Activated T-helper 17 cell treated with anti-CD3 and anti-CD28 coated beads, Interleukin-2, amount 50 U/mL, for 72 hours (primary cell): ENCODE measurements around the gene RASSF8. TPM values are rescaled to one million over a fixed set of nuclear protein-coding genes. Genes with fewer than 3 reads are reported as not detected.

Source experiments
- ATAC-seq: fragments of 150-1000 bp; cut with Tn5 transposase; replicated peaks from 2 replicates; pipeline ENCODE4 v1.10.0; 2021; ENCODE audit warnings: mild to moderate bottlenecking, moderate library complexity
- H3K27ac Mint-ChIP-seq: one replicate; pipeline ENCODE4 v1.8.0; 2022; ENCODE audit warnings: mixed read lengths
- H3K27me3 Mint-ChIP-seq: one replicate; pipeline ENCODE4 v1.8.0; 2022; ENCODE audit warnings: mixed read lengths
- H3K36me3 Mint-ChIP-seq: one replicate; pipeline ENCODE4 v1.8.0; 2022; ENCODE audit warnings: low read depth, mild to moderate bottlenecking, mixed read lengths
- H3K4me1 Mint-ChIP-seq: one replicate; pipeline ENCODE4 v1.8.0; 2022; ENCODE audit warnings: mixed read lengths
- H3K4me3 Mint-ChIP-seq: one replicate; pipeline ENCODE4 v1.8.0; 2022; ENCODE audit warnings: mild to moderate bottlenecking, mixed read lengths
- H3K9me3 Mint-ChIP-seq: one replicate; pipeline ENCODE4 v1.8.0; 2022; ENCODE audit warnings: mixed read lengths
- total RNA-seq, 2 donors: library from RNA; stranded (reverse); gene quantifications; one replicate each; pipeline ENCODE4 v1.2.3, GENCODE V29; 2022

Gene RASSF8
- total RNA-seq, 2 donors from 2014 or later: 0.56 TPM; not detected in 1

GRCh38 chr12:26126340-26127284, 168.1 kb downstream of the RASSF8 start:
- no peak overlapping the region for H3K27ac Mint-ChIP-seq
- peak; percentile 47 for ATAC-seq
- peaks cover 17% of the 10 kb centered on the region for H3K4me1 Mint-ChIP-seq
- H3K9me3 Mint-ChIP-seq: no peaks in the 10 kb centered on the region
- H3K4me3 Mint-ChIP-seq: peak overlapping the region; percentile 82
- no peaks in the 10 kb centered on the region for H3K36me3 Mint-ChIP-seq
- peaks cover 69% of the 10 kb centered on the region for H3K27me3 Mint-ChIP-seq

GRCh38 chr12:26127404-26127803, 168.9 kb downstream of the RASSF8 start:
- no peaks in the 10 kb centered on the region for H3K36me3 Mint-ChIP-seq
- no peak for ATAC-seq
- peaks cover 15% of the 10 kb centered on the region for H3K4me1 Mint-ChIP-seq
- no peak overlapping the region for H3K27ac Mint-ChIP-seq
- H3K27me3 Mint-ChIP-seq: peaks cover 69% of the 10 kb centered on the region
- H3K9me3 Mint-ChIP-seq: no peaks in the 10 kb centered on the region
- H3K4me3 Mint-ChIP-seq: peak overlapping the region; percentile 82

- no peak for ATAC-seq
- no peak overlapping the region for H3K27ac Mint-ChIP-seq
- no peak overlapping the region for H3K4me3 Mint-ChIP-seq
- H3K4me1 Mint-ChIP-seq: peaks cover 11% of the 10 kb centered on the region
- no peaks in the 10 kb centered on the region for H3K9me3 Mint-ChIP-seq
- no peaks in the 10 kb centered on the region for H3K36me3 Mint-ChIP-seq
- H3K27me3 Mint-ChIP-seq: peaks cover 72% of the 10 kb centered on the region
Measured at GRCh38 chr12:26128168-26128567, 169.7 kb downstream of the RASSF8 start.

Other genes starting within 250 kb of the RASSF8 start
- gene BHLHE41, start 166.4 kb downstream of the RASSF8 start, total RNA-seq: not detected
- not detected for gene SSPN, start 236.9 kb downstream of the RASSF8 start, total RNA-seq